Nasal cavity respiratory epithelium epithelial cell of viscerocranial mucosa (primary cell): Measurements from ENCODE around the gene SPEF1. TPM values are rescaled to one million over a fixed set of nuclear protein-coding genes. Genes with fewer than 3 reads are reported as not detected.

ENCODE experiments used
- total RNA-seq: library from RNA; depleted of rRNA; stranded (reverse); fragments of >200 nt; gene quantifications from 2 replicates; pipeline ENCODE4 v1.2.3, GENCODE V29; 2014

The SPEF1 gene
- 0.14 TPM in 1 of 2 replicates, not detected in the other for total RNA-seq

GRCh38 chr20:3781153-3781910, at the start of gene SPEF1:
Gene SPEF1, minus strand, starts transcription at chr20:3781448. Its CDS starts 161 bp downstream, at chr20:3781287.

DNA sequence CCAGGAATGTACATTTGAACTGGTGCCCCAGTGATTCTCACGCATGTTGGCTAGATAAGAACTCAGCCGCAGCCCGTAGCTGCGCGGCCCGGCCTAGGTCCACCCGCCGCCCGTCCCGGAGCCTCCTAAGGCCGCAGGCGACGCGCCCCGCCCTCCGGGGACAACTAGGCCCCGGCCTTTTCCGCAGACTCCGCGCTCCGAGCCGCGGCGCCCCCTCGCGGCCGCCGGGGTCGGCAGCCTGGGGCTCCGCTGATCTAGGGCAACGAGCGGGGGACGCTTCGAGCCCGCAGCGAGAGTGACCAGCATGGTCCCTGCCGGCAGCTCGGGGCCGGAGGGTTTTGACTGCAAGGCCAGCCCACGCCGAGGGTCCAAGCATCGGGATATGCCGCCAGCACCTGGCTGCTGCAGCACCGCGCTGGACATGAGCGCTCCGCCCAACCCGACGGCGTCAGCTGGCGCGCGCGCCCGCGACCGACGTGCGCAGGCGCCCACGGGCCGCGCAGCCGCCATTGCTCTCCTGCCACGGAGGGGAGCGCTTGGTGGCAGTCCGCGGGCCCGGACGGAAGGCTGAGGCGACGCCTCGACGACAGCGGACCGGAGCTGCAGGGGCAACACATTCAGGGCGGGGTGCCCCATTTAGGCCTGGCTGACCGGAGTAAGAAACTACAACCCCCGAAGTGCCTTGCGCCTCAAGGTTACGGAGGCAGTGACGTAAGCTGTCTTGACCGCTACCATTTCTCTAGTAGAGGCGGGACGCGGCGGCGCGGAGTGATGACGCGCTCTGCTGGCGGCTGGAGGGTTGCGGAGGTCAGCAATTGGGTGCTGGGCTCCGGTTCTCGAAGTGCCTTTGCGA, 39.0 kb upstream of the SPEF1 start, which contains the start of gene AP5S1:
Gene AP5S1 (plus strand): TSS at position 500 of the 853 bp plus-strand sequence. CDS start 1,571 bp downstream, outside the sequence.

GRCh38 chr20:3795511-3796468, 14.5 kb upstream of the SPEF1 start, which contains the start of gene CDC25B:
Gene CDC25B, plus strand, starts transcription at chr20:3796310. Its CDS starts 222 bp downstream, at chr20:3796532.

GRCh38 chr20:3786665-3787323, 5.5 kb upstream of the SPEF1 start, which contains the start of gene CENPB:
Gene CENPB, minus strand, starts transcription at chr20:3786740. Its CDS starts 257 bp downstream, at chr20:3786483.

DNA sequence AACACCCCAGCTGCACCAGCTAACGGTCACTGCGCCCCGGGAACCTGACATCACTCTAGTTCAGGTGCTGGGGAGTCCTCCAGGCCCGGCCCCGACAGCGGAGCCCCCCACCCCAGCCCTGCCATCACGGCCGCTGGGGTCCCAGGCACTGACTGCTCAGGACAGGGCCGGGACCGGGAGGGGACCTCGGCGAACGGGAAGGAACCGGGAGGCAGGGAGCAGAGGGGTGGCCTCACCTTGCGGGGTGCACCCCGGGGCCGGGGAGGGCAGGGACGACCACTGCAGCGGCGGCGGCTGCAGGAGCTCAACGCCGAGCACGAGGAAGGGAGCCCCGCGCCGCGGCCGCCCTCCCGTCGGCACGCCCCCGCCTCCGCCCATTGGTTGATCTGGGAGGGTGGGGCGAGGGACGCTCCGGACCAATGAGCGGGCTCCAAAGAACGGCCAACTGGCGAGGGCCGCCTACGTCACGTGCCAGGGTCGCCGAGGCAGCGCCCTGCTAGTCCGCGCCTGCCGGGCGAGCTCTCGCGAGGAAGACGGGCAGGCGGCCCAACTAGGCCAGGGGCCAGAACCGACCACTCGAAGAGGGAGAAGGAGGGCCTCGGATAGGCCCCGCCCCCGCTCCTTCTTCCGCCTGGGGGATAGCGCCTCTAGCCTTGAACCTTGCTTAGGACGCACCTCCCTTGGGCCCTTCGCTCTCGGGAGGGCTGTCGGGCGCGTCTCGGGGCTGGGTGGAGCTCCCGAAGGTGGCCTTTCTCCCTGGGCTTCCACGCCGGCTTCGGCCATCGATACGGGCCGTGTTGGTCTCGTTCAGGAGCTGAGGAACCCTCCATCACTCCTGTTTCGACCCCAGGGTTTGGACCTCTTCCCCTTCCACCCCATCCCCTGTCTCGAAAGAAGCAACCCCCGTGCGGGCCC, 13.6 kb downstream of the SPEF1 start, which contains the start of gene ADISSP:
Gene ADISSP (minus strand): TSS at position 327 of the 915 bp plus-strand sequence. CDS start 7,653 bp downstream, outside the sequence.

GRCh38 chr20:3732327-3733118, 48.7 kb downstream of the SPEF1 start, which contains the start of gene HSPA12B:
Gene HSPA12B, plus strand, starts transcription at chr20:3732685. Its CDS starts 5,990 bp downstream, at chr20:3738675.

Other genes with a start within 250 kb of the SPEF1 start
- not detected in 2 replicates for gene GFRA4, start 118.0 kb downstream of the SPEF1 start, total RNA-seq
- gene ADAM33, start 99.4 kb downstream of the SPEF1 start, total RNA-seq: not detected in 2 replicates
- gene SIGLEC1, start 68.8 kb downstream of the SPEF1 start, total RNA-seq: not detected in 2 replicates
- gene HSPA12B, start 48.8 kb downstream of the SPEF1 start, total RNA-seq: not detected in 2 replicates
- 16.1 and 16.9 TPM in 2 replicates for gene ADISSP, start 13.7 kb downstream of the SPEF1 start, total RNA-seq
- gene CENPB, start 5.3 kb upstream of the SPEF1 start, total RNA-seq: 67.3 and 88.3 TPM in 2 replicates
- 21.9 and 68.4 TPM in 2 replicates for gene CDC25B, start 14.9 kb upstream of the SPEF1 start, total RNA-seq
- gene AP5S1, start 39.1 kb upstream of the SPEF1 start, total RNA-seq: 10.9 and 11.3 TPM in 2 replicates
- gene MAVS, start 65.4 kb upstream of the SPEF1 start, total RNA-seq: 13.0 and 34.2 TPM in 2 replicates
- gene PANK2, start 107.9 kb upstream of the SPEF1 start, total RNA-seq: 35.9 and 45.9 TPM in 2 replicates
- gene RNF24, start 234.1 kb upstream of the SPEF1 start, total RNA-seq: 1.4 and 6.0 TPM in 2 replicates